GM18511 (cell line): Measurements from ENCODE around the gene USHBP1.
A peak's percentile ranks its signal among the peaks of the same experiment; 100 is the strongest.

Experiments
- ATAC-seq: cut with Tn5 transposase; IDR thresholded peaks from one replicate; pipeline ENCODE4 v1.9.1; 2021; ENCODE audit warnings: mild to moderate bottlenecking, moderate library complexity; ENCODE audit not compliant: unreplicated experiment

The USHBP1 gene

GRCh38 chr19:17240826-17241399 lies 23.6 kb downstream of the USHBP1 start:
- ATAC-seq = no peak

GRCh38 chr19:17240062-17240752 lies 24.3 kb downstream of the USHBP1 start:
- no peak for ATAC-seq

GRCh38 chr19:17237747-17238706 lies 26.5 kb downstream of the USHBP1 start:
- ATAC-seq = no peak

DNA sequence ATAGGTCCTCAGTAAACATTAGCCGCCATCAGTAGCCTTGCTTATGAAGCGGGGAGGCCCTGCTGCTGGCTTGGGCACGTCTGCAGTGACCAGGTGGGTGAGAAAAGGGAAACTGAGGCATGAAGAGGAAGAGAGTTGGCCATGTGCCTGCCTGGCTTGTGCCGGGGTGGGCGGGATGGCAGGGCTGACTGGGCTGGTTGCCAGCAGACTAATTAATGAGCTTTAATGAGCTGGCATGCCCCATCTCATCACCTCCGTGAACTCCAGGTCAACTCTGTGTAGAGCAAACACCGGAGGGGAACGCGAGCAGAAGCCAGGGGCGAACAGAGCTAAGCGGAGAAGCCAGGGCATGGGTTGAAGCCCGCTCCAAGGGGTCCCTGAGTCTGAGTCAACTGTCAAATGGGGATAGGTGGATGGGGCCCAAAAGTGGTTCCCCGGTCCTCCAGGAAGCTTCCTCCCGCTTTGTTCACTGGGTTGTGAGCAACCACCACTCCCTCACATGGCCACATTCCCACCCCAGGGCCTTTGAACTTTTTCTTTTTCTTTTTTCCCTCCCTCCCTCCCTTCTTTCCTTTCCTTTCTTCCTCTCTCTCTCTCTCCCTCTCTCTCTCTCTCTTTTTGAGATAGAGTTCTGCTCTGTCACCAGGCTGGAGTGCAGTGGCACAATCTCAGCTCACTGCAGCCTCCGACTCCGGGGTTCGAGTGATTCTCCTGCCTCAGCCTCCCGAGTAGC lies 27.6 kb downstream of the USHBP1 start:
- no peak for ATAC-seq

DNA sequence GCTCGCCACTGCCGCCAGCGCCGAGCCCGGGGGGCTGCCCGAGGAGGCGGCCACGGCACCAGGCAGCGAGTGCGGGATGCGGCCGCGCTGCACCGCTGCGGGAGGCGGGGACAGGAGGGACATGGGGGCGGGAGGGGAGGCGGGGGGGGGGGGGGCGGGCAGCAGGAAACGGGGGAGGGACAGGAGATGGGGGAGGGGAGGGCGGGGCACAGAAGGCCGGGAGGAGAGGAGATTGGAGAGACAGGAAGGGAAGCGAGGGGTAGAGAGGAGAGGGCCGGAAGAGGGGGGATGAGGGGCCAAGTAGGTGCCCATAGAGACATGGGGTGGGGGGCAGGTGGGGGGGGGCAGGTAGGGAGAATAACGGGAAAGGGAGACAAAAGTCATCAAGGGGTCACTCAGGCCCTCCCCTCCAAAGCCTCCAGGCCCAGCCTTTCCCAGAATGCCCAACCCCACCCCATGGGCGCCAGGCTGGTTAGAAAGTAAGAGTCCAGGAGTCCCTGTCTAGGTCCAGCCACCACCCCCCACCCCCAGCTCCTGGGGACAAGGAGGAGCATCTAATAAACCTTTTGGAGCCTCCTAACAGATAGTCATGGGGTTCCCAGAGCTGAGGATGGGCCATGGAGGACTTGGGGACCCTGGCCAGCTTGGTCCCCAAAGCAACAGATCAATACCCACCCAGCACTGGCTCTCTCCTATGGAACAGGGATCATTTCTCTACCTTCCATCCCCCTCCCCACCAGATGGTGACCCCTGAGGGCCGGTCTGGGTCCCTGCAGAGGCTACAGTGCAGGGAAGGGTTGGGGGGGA lies 28.4 kb downstream of the USHBP1 start:
- no peak for ATAC-seq

DNA sequence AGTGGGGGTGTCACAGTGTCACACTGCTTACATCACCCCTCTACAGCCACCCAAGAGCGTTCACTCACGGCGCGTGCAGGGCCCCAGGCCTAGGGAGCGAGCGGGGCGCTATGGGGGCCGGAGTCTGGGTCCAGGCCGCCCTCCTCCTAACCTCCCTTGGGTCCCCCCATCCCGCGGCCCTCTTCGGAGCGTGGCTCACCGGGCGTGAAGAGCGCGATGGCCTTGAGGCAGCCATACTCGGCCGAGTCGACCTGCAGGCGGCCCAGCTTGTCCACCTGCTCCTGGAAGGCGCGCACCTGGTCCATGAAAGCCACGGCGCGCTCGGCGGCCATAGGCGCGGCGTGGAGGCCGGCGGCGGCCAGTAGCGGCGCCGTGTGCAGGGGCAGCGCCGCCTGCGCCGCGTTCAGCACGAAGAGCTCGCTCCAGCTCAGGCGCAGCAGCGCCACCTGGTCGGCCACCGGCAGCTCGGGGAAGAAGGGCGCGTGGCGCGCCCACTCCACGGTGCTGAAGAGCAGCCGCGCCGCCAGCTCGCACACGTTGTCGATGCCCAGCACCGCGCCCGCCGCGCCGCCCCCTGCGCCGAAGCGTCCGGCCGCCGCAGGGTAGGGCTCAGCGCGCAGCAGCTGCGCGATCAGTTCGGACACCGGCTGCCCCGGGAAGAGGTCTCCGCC lies 29.1 kb downstream of the USHBP1 start:
- ATAC-seq = no peak

- ATAC-seq = no peak
Measured at GRCh38 chr19:17234911-17235299, 29.6 kb downstream of the USHBP1 start.

- no peak for ATAC-seq
Measured at GRCh38 chr19:17232258-17232657, 32.3 kb downstream of the USHBP1 start.

- no peak for ATAC-seq
Measured at GRCh38 chr19:17229890-17230289, 34.7 kb downstream of the USHBP1 start.

- no peak for ATAC-seq
Measured at GRCh38 chr19:17227798-17228367, 36.7 kb downstream of the USHBP1 start.

- ATAC-seq = peak; percentile 88
Measured at GRCh38 chr19:17226002-17226933, 38.3 kb downstream of the USHBP1 start, which contains the start of gene OCEL1. TSS of gene OCEL1 (plus strand) at chr19:17226226. CDS start at chr19:17226248, 22 bp downstream.

GRCh38 chr19:17225053-17225452 lies 39.5 kb downstream of the USHBP1 start:
- ATAC-seq = no peak

GRCh38 chr19:17220207-17220758 lies 44.3 kb downstream of the USHBP1 start:
- no peak for ATAC-seq

DNA sequence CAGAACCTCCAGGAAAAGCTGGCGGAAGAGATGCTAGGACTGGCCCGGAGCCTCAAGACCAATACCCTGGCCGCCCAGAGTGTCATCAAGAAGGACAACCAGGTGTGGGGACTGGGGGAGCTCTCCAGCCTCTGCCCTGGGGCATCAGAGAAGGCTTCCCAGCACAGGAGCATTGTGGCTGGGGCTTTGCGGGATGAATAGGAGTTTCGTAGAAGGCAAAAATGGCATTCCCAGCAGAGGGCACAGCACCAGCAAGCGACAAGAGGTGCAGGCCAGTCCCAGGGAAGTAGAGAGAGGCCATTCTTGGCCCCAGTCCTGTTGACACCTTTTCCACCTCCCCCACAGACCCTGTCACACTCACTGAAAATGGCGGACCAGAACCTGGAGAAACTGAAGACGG lies 45.3 kb downstream of the USHBP1 start:
- no peak for ATAC-seq

DNA sequence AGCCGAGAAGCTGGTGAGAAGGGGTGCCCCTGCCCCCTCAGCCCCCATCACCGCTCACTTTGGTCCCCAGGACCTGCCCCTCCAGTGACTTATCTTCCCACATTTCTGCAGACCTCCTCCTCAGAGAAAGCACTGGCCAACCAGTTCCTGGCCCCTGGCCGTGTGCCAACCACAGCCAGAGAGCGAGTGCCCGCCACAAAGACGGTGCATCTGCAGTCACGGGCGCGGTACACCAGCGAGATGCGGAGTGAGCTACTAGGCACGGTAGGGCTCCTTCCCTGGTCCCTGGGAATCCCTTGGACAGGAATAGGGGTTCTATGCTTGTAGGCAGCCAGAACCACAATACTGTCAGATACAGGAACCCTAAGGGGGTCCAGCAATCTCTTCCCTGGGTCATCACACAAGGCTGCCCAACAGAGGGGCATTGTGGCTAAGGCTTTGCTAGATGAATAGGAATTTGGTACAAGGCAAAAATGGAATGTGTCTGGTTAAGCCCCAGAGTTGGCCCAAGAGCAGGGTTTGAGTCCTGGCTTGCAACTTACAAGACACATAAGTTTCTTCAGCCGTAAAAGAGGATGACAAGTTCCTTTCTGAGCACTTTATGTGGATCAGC lies 48.4 kb downstream of the USHBP1 start:
- ATAC-seq = no peak

DNA sequence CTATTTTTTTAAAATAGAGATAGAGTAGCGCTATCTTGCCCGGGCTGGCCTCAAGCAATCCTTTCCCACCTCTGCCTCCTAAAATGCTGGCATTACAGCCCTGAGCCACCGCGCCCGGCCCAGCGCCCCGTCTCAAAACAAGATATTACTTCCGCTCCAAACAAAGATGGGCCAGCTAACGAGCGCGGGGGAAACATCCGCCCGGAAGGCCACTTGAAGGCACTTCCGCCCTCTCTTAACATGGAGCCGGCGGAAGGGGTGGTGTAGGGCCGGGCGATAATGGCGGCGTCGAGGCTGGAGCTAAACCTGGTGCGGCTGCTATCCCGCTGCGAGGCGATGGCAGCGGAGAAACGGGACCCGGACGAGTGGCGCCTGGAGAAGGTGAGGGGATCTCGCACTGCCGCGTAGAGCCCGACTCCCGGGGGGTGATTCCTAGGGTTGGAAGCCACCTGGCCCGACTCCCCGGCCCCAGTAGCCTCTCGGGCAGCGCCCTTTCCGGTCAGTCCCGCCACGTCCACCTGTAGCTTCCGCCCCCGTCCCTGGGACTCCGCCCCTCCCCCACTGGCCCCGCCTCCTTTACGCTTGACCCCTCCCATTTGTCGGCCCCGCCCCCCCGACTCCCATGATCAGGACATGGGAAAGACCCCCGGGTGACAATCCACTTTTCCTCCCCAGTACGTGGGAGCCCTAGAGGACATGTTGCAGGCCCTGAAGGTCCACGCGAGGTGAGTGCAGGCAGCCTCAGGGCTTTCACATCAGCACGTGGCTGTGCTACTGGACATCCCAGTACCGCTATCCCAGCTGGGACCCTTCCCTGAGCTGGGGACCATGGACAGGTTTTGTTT lies 49.2 kb downstream of the USHBP1 start, which contains the start of gene USE1:
Gene USE1 (plus strand): TSS at position 231 of the 845 bp plus-strand sequence. CDS start 49 bp downstream, at position 280.
- peak; percentile 85 for ATAC-seq
